ENCODE measurements around the gene AFAP1.

Gene AFAP1

DNA sequence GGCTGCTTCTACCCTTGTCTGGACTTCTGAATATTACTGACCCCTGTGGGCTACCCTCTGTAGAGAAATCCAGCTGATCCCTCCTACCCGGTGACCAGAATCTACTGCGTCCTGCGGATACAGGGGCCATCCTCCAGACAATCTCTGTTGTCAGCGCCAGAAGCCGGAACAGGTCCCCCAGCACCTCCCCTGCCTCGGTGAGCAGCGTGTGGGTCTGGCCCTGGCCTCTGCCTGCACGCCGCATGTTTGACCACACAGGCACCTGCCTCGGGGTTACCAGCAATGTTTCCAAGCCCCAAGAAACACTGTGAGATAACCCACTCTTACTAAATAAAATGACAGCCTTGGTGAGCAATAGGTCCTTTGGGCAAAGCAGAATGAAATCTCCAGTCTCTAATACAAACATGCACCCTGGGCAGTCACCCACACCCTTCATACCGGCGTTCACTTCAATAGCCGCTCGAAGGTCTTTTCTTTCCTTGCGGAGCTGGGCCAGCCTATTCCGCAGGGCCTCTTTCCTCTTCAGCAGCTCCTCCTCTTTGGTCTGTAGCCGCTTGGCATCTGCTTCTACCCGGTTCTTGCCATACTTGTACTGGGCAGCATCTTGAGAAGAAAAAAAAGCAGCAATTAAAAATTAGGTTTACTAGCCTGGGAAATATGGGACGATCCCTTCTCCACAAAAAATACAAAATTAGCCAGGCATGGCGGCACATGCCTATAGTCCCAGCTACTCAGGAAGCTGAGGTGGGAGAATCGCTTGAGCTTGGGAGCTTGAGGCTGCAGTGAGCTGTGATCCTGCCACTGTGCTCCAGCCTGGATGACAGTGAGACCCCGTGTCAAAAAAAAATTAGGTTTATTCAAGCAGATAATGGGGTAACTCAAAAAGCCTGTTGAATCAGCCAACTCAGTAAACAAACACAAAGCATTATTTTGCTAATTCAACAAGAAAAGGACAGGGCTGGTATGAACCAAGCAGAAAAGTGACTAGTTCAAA lies 165.1 kb downstream of the AFAP1 start:
- no peaks in the 10 kb centered on the region for H3K9me3 ChIP-seq (ENCODE audit: insufficient read depth, low read depth, low read length)
- H3K4me2 ChIP-seq (ENCODE audit: low read length) = no peak overlapping the region
- no peak overlapping the region for H3K4ac ChIP-seq (ENCODE audit: low read depth, low read length)
- H2AFZ ChIP-seq (ENCODE audit: insufficient read depth, low read length, poor library complexity) = no peak overlapping the region
- H3K4me1 ChIP-seq (ENCODE audit: control insufficient read depth in 1 of 2, insufficient read depth in 2 of 2, low read length in 2 of 2) = no peaks in the 10 kb centered on the region
- no peak overlapping the region for H3K27ac ChIP-seq (ENCODE audit: low read depth, low read length)
- H4K8ac ChIP-seq (ENCODE audit: low read depth, low read length) = no peak overlapping the region
- no peak overlapping the region for H3K18ac ChIP-seq (ENCODE audit: low read length)
- no peak overlapping the region for H4K12ac ChIP-seq (ENCODE audit: low read depth, low read length)
- no peak overlapping the region for H4K91ac ChIP-seq (ENCODE audit: low read depth, low read length)
- no peak overlapping the region for H3K9ac ChIP-seq (ENCODE audit: low read length)
- no CpG with 5 or more reads among the region's 22 CpGs for whole genome bisulfite sequencing (ENCODE audit: extremely low coverage, insufficient coverage, insufficient read length)
- no peak overlapping the region for H2BK12ac ChIP-seq (ENCODE audit: low read length)
- no peak overlapping the region for H2BK5ac ChIP-seq (ENCODE audit: low read depth, low read length, poor library complexity)
- no peak overlapping the region for H3K14ac ChIP-seq (ENCODE audit: low read length)
- no peak for DNase-seq
- H3K23ac ChIP-seq (ENCODE audit: low read length) = no peak overlapping the region
- H3K36me3 ChIP-seq (ENCODE audit: control insufficient read depth in 1 of 2, insufficient read depth in 2 of 2, low read length in 2 of 2) = peaks cover 70 to 80% of the 10 kb centered on the region in 2 experiments
- no peak overlapping the region for H2AK5ac ChIP-seq (ENCODE audit: low read length)
- no peaks in the 10 kb centered on the region for H3K79me2 ChIP-seq (ENCODE audit: control insufficient read depth, insufficient read depth, low read length, poor library complexity)
- H3K4me3 ChIP-seq (ENCODE audit: low read depth, low read length) = no peak overlapping the region
- no peaks in the 10 kb centered on the region for H3K79me1 ChIP-seq (ENCODE audit: low read length)
- no peaks in the 10 kb centered on the region for H3K27me3 ChIP-seq (ENCODE audit: insufficient read depth, low read length)
- H2BK120ac ChIP-seq (ENCODE audit: insufficient read depth, low read length, poor library complexity) = no peak overlapping the region

DNA sequence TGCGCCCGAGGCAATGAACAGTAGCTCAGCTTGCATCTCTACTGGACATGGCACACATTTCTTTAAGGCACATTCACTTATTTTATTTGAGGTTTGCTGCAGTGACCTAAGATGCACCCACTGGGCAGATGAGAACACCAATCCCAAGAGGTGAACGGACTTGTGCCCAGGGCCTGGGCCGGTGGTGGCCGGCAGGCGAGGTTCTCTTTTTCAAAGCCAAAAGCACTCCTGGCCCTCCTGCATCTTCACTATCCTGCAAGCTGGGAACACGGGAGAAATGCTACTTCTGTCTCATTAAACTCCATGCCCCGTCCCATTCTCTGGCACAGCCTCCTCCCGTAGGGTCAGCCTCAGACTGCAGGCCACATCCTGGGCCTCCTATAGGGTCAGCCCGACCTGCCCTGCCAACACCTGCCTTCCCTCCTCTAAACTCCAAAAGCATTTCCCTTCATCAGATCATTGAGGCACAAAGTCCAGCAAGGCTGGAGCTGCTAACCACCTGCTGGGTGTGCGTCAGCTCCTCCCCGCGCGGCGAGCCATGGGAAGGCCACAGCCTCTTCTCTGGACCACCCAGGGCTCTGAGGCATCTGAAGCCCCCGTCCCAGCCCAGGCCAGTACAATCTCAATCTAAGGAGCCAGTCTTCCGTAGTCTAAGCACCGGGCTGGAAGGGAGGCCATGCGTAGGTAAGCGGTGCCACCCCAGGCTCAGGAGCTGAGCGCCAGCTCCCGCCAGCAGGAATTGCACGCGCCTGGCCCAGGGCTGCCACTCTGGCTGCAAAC lies 166.1 kb downstream of the AFAP1 start:
- Histone ChIP-seq H3K27me3 (ENCODE audit: insufficient read depth, low read length) (no peaks in the 10 kb centered on the region), H2BK12ac (ENCODE audit: low read length) (no peak overlapping the region), H3K4me1 (ENCODE audit: control insufficient read depth in 1 of 2, insufficient read depth in 2 of 2, low read length in 2 of 2) (no peaks in the 10 kb centered on the region), H3K36me3 (ENCODE audit: control insufficient read depth in 1 of 2, insufficient read depth in 2 of 2, low read length in 2 of 2) (peaks cover 73 to 85% of the 10 kb centered on the region in 2 experiments), H4K12ac (ENCODE audit: low read depth, low read length) (no peak overlapping the region), H2BK5ac (ENCODE audit: low read depth, low read length, poor library complexity) (no peak overlapping the region), H4K8ac (ENCODE audit: low read depth, low read length) (no peak overlapping the region), H3K27ac (ENCODE audit: low read depth, low read length) (no peak overlapping the region), H2AK5ac (ENCODE audit: low read length) (no peak overlapping the region), H3K23ac (ENCODE audit: low read length) (no peak overlapping the region), H3K4me3 (ENCODE audit: low read depth, low read length) (no peak overlapping the region), H3K14ac (ENCODE audit: low read length) (no peak overlapping the region), H3K79me1 (ENCODE audit: low read length) (no peaks in the 10 kb centered on the region), H2AFZ (ENCODE audit: insufficient read depth, low read length, poor library complexity) (no peak overlapping the region), H3K9me3 (ENCODE audit: insufficient read depth, low read depth, low read length) (no peaks in the 10 kb centered on the region), H3K9ac (ENCODE audit: low read length) (no peak overlapping the region), H3K79me2 (ENCODE audit: control insufficient read depth, insufficient read depth, low read length, poor library complexity) (no peaks in the 10 kb centered on the region), H4K91ac (ENCODE audit: low read depth, low read length) (no peak overlapping the region), H3K4ac (ENCODE audit: low read depth, low read length) (no peak overlapping the region), H2BK120ac (ENCODE audit: insufficient read depth, low read length, poor library complexity) (no peak overlapping the region), H3K18ac (ENCODE audit: low read length) (no peak overlapping the region), H3K4me2 (ENCODE audit: low read length) (no peak overlapping the region)
- no CpG with 5 or more reads among the region's 24 CpGs for WGBS (ENCODE audit: extremely low coverage, insufficient coverage, insufficient read length)
- DNase-seq = no peak

DNA sequence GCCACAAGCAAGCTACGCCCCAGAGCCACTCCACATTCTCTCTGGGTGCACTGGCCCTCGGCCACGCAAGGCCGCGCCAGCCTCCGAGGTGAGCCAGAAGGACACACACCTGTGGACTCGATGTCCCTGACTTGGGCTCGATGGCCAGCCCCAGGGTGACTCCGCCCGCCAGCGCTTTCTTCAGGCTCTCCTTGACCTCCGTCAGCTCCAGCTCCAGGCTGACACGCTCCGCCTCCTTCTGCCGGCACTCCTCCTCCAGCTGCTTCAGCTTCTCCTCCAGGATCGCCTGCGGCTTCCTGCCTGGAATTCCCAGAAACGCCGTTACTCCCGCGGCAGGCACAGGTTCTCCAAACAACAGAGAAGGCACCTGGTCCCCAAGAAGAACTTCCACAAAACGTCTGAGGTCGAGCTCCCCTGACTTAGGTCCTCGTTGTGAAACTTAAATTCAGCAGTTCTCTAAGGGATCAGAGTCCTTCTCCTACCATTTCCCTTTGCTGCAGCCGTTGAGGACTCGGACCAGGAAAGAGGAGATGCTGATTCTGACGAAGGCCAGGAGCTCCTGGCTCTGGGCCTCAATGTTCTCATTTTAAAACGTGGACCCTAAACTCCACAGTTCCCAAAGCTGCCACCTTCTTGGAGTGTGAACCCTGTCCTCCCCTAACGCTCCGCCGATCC lies 166.8 kb downstream of the AFAP1 start:
- Histone ChIP-seq H2BK120ac (ENCODE audit: insufficient read depth, low read length, poor library complexity) (no peak overlapping the region), H3K79me2 (ENCODE audit: control insufficient read depth, insufficient read depth, low read length, poor library complexity) (no peaks in the 10 kb centered on the region), H3K4me3 (ENCODE audit: low read depth, low read length) (no peak overlapping the region), H3K27ac (ENCODE audit: low read depth, low read length) (no peak overlapping the region), H2BK5ac (ENCODE audit: low read depth, low read length, poor library complexity) (no peak overlapping the region), H3K14ac (ENCODE audit: low read length) (no peak overlapping the region), H3K4ac (ENCODE audit: low read depth, low read length) (no peak overlapping the region), H3K79me1 (ENCODE audit: low read length) (no peaks in the 10 kb centered on the region), H2AK5ac (ENCODE audit: low read length) (no peak overlapping the region), H2AFZ (ENCODE audit: insufficient read depth, low read length, poor library complexity) (no peak overlapping the region), H3K9ac (ENCODE audit: low read length) (no peak overlapping the region), H4K8ac (ENCODE audit: low read depth, low read length) (no peak overlapping the region), H3K27me3 (ENCODE audit: insufficient read depth, low read length) (no peaks in the 10 kb centered on the region), H3K4me2 (ENCODE audit: low read length) (no peak overlapping the region), H2BK12ac (ENCODE audit: low read length) (no peak overlapping the region), H3K36me3 (ENCODE audit: control insufficient read depth in 1 of 2, insufficient read depth in 2 of 2, low read length in 2 of 2) (peaks cover 73 to 85% of the 10 kb centered on the region in 2 experiments), H3K18ac (ENCODE audit: low read length) (no peak overlapping the region), H3K9me3 (ENCODE audit: insufficient read depth, low read depth, low read length) (no peaks in the 10 kb centered on the region), H4K12ac (ENCODE audit: low read depth, low read length) (no peak overlapping the region), H4K91ac (ENCODE audit: low read depth, low read length) (no peak overlapping the region), H3K23ac (ENCODE audit: low read length) (no peak overlapping the region), H3K4me1 (ENCODE audit: control insufficient read depth in 1 of 2, insufficient read depth in 2 of 2, low read length in 2 of 2) (no peaks in the 10 kb centered on the region)
- WGBS (ENCODE audit: extremely low coverage, insufficient coverage, insufficient read length) = no CpG with 5 or more reads among the region's 31 CpGs
- peak; percentile 28 to 44 for DNase-seq
